BE2C (cell line): ENCODE results near the gene SUPT20HL1.

Experiments
- DNase-seq: peaks from one replicate; pipeline ENCODE4 v3.0.0-alpha.2; 2020
- H3K27me3 ChIP-seq: fragments of 250-450 bp; sonication (Bioruptor Pico); 2 replicates; pipeline ENCODE4 v1.5.1; 2020; ENCODE audit warnings: mild to moderate bottlenecking
- H3K36me3 ChIP-seq: fragments of 250-450 bp; sonication (Bioruptor Pico); 2 replicates; pipeline ENCODE4 v1.5.1; 2020; ENCODE audit warnings: mild to moderate bottlenecking
- H3K4me1 ChIP-seq: fragments of 250-450 bp; sonication (Bioruptor Pico); 2 replicates; pipeline ENCODE4 v1.5.1; 2020
- H3K4me3 ChIP-seq: 2 replicates; pipeline ENCODE4 v1.5.1; 2011; ENCODE audit warnings: low read depth, low read length
- H3K9me3 ChIP-seq: fragments of 250-450 bp; sonication (Bioruptor Pico); 2 replicates; pipeline ENCODE4 v1.5.1; 2020
- CTCF ChIP-seq: IDR thresholded peaks from 2 replicates; pipeline ENCODE4 v1.5.1; 2012; ENCODE audit warnings: mild to moderate bottlenecking, low read depth, low read length

Gene SUPT20HL1

DNA sequence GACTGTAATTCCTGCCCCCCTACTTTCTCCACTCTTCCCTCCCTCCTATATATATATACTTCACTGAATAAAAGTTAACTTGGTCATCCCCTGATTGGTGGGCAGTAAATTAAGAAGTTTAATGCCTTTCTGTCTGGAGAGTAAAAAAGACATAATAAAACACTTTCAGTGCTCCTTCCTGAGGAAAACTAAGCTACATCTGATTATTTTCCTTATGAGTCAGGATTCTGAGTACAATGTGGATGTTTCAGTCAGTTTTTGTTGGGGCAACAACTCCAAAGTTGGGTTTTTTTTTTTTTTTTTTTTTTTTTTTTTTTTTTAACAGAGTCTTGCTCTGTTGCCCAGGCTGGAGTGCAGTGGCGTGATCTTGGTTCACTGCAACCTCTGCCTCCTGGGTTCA lies 24.6 kb upstream of the SUPT20HL1 start:
- no peak for TF ChIP-seq CTCF

DNA sequence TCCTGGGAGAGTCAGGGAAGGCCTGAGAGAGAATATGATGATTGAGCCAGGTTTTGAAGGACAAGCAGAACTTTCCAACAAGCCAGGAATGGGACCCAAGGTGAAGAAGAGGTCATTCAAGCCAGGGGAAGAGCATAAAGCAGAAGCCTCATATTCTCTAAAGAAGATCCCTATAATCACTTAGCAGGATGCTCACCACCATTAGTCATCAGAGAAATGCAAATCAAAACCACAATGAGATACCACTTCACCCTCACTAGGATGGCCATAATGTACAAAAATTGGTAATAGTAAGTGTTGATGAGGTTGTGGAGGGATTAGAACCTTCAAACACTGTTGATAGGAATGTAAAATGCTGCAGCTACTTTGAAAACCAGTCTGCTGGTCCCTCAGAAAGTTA lies 20.5 kb upstream of the SUPT20HL1 start:
- no peak for DNase-seq
- no peak for TF ChIP-seq CTCF
- Histone ChIP-seq H3K4me3 (no peak overlapping the region), H3K4me1 (no peaks in the 10 kb centered on the region), H3K36me3 (no peaks in the 10 kb centered on the region), H3K27me3 (no peaks in the 10 kb centered on the region), H3K9me3 (no peaks in the 10 kb centered on the region)

More for the DNA sequence above, 24.6 kb upstream of the SUPT20HL1 start:
- DNase-seq: no peak
- H3K27me3 ChIP-seq: no peaks in the 10 kb centered on the region
- no peaks in the 10 kb centered on the region for H3K36me3 ChIP-seq
- no peak overlapping the region for H3K4me3 ChIP-seq
- H3K9me3 ChIP-seq: no peaks in the 10 kb centered on the region
- no peaks in the 10 kb centered on the region for H3K4me1 ChIP-seq

- Histone ChIP-seq H3K4me1 (no peaks in the 10 kb centered on the region; the same call in 1 of the 2 replicates), H3K27me3 (no peaks in the 10 kb centered on the region), H3K9me3 (no peaks in the 10 kb centered on the region), H3K4me3 (no peak overlapping the region), H3K36me3 (no peaks in the 10 kb centered on the region)
- DNase-seq: no peak
- TF ChIP-seq CTCF: no peak
These were observed 19.9 kb upstream of the SUPT20HL1 start for GRCh38 chrX:24340501-24340900.

DNA sequence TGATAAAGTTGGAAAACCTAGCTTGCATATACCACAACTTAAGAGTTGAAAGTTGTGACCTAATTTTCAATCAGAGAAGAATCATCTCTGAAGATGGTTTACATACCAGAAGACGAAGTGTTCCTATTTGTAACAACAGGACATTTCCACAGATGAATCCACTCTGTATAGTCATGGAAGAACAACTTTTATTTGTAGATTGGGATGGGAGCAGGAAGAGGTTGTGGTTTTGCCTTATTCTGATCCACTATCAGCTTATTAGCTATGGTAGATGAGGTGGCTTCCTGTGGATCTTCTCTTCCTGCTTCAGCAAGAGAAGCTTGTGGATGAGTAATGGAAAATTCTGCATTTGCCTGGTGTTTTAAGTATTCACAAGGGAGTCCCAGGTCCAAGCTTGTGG lies 18.6 kb upstream of the SUPT20HL1 start:
- DNase-seq: no peak
- H3K36me3 ChIP-seq: no peaks in the 10 kb centered on the region
- no peaks in the 10 kb centered on the region for H3K27me3 ChIP-seq
- H3K4me3 ChIP-seq: no peak overlapping the region
- H3K9me3 ChIP-seq: no peaks in the 10 kb centered on the region
- no peak for TF ChIP-seq CTCF
- no peaks in the 10 kb centered on the region; the same call in 1 of the 2 replicates for H3K4me1 ChIP-seq

DNA sequence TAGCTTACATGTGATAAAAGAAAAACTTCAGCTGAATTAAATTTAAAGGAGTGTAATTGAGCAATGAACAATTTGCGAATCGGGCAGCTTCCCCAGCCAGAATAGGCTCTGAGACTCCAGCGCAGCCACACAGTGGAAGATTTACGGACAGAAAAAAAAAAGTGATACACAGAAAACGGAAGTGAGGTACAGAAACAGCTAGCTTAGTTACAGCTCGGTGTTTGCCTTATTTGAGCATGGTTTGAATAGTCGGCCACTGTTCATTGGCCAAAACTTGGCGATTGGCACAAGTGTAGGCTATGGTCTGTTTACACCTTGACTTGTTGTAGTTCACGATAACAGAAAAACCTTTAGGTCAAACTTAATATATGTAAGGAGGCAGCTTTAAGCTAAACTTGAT lies 16.7 kb upstream of the SUPT20HL1 start:
- Histone ChIP-seq H3K4me3 (no peak overlapping the region), H3K9me3 (no peaks in the 10 kb centered on the region), H3K27me3 (no peaks in the 10 kb centered on the region), H3K4me1 (no peaks in the 10 kb centered on the region; the same call in 1 of the 2 replicates), H3K36me3 (no peaks in the 10 kb centered on the region)
- no peak for DNase-seq
- TF ChIP-seq CTCF: no peak

- TF ChIP-seq CTCF: no peak
These were observed 12.6 kb upstream of the SUPT20HL1 start for GRCh38 chrX:24347881-24348280.

More at GRCh38 chrX:24347881-24348280, 12.6 kb upstream of the SUPT20HL1 start:
- Histone ChIP-seq H3K4me1 (no peaks in the 10 kb centered on the region; the same call in 1 of the 2 replicates), H3K36me3 (no peaks in the 10 kb centered on the region), H3K27me3 (no peaks in the 10 kb centered on the region), H3K4me3 (no peak overlapping the region), H3K9me3 (no peaks in the 10 kb centered on the region)
- no peak for DNase-seq
